ENCODE data around the gene EDN2.

Gene EDN2

DNA sequence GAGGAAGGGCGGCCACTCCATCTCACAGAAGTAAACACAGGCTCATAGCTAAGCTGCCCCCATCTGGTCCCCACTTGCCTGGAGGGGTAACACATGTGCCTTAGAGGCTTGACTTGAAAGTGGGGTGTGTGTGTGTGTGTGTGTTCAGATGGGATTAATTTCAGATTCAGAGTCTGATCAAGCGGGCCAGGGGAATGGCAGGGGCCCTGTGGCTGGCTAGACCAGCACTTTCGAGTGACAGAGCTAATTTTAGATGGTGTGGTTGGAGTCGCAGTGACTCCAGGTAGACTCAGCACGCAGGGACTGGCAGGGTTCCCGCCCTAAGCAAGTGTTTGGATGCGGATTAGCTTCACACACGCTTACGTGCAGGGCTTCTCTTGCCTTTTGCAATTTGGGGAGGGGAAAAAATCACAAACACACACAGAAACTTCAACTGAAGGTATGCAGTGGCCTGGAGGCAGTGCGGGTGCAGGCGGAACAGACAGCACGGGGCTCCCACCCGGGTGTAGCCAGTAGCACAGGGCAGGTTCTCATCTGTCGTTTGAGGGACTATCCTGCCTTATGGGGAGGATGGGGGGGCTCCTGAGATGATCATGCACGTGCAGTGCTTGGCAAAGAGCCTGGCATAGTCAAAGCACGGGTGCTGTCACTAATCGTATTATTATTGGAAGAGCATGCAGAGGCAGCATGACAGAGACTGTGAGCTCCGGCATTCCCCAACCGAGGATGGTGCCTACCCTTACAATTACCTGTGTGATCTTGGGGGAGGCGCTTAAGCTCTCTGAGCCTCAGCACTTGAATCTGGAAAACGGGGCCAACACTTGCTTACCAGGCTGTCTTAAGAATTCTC is 1.3 kb downstream of the EDN2 start:
- DNase-seq (ENCODE audit: low read depth in 2 of 2): no peak

- DNase-seq (ENCODE audit: low read depth in 2 of 2): no peak
Measured at GRCh38 chr1:41482001-41482765, 2.3 kb downstream of the EDN2 start.

DNA sequence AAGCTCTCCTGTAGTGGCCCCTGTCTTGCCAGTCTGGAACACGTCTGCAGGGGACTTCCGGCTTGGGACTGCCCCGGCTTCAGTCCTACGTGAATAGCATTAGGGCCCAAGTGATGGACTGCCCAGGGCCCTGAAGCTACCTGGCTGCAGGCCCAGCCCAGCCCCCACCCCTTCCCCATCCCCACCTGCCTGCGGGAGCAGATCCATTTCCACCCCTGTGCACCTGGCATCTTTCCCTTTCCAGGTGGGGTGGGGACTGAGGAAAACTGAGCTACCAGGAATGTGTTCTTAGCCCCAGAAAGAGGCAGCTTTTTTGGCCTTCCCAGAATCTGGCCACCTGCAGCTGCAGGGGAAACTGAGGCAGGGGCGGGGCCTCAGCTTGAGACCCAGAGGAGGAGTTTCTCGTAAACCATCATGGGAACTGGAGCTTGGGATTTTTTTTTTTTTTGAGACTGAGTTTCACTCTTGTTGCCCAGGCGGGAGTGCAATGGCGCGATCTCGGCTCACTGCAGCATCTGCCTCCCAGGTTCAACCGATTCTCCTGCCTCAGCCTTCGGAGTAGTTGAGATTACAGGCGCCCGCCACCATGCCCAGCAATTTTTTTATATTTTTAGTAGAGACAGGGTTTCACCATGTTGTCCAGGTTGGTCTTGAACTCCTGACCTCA is 3.2 kb downstream of the EDN2 start:
- DNase-seq (ENCODE audit: low read depth in 2 of 2): no peak

- no peak for DNase-seq (ENCODE audit: low read depth in 2 of 2)
Measured at GRCh38 chr1:41480204-41481108, 4.0 kb downstream of the EDN2 start.

DNA sequence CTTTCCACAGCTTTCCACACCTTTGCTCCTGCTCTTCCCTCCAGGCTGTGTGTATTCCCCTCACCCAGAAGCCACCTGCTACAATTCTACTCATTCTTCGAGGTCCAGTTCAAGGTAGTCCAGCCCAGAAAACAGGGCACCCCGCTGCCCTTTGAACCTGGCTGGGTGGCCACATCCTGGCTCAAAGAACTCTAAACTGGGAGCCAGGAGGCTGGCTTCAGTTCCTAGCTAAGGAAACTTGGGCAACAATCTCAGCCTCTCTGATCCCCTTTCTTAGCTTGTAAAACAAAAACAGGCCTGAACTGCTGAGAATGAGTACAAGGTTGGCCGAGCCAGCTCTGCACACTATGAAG is 4.7 kb downstream of the EDN2 start:
- DNase-seq (ENCODE audit: low read depth in 2 of 2): no peak

GRCh38 chr1:41479000-41479807 is 5.3 kb downstream of the EDN2 start:
- no peak for DNase-seq (ENCODE audit: low read depth in 2 of 2)

GRCh38 chr1:41478118-41478748 is 6.2 kb downstream of the EDN2 start:
- no peak for DNase-seq (ENCODE audit: low read depth in 2 of 2)

DNA sequence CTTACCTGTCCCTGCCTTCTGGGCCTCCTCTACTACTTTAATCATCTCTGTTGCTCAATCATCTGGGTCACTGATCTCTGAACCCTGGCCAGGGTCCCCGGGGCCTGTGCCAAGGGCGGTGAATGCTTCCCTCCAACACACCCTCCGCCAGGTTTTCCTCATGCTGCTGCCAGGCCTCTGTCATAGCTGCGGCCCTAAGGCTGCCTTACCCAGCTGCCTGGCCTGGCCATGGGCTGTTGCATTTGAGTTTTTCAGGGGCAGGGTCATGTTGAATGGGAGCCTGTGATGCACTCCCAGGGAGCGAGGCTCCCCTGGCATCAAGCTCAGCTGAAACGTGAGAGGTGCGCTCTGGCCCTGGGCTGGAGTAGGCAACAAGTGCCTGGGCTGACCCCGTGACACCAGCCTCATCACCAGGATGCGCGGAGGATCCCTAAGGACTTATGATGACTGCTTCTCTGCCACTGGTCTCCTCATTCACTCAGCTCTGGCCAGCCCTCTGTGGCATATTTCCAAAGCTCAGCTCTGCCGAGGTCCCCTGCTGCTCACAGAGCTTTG is 7.6 kb downstream of the EDN2 start:
- DNase-seq (ENCODE audit: low read depth in 2 of 2): no peak

- no peak for DNase-seq (ENCODE audit: low read depth in 2 of 2)
Measured at GRCh38 chr1:41475859-41476567, 8.5 kb downstream of the EDN2 start.

DNA sequence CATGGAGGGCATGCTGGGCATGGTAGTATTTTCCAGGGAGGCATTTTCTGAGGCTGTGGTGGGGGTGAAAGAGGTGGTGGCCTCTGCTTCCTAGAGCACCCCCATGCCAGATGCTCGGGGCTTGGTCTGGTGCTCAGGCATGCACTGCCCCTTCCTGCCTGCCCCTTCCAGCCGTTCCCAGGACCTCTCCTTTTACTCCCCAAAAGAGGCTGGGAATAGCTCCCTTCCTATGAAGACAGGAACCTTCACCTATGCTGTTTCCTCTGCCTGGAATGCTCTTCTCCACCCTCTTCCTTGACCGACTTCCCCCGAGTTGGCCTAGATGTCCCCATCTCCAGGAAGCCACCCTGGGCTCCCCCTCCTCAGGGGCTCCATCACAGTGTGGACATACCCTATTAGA is 9.1 kb downstream of the EDN2 start:
- DNase-seq (ENCODE audit: low read depth in 2 of 2): no peak

GRCh38 chr1:41474490-41475271 is 9.8 kb downstream of the EDN2 start:
- no peak for DNase-seq (ENCODE audit: low read depth in 2 of 2)

GRCh38 chr1:41473738-41474362 is 10.6 kb downstream of the EDN2 start:
- DNase-seq (ENCODE audit: low read depth in 2 of 2): no peak

GRCh38 chr1:41471658-41472057 is 12.8 kb downstream of the EDN2 start:
- no peak for DNase-seq (ENCODE audit: low read depth in 2 of 2)

- no peak for DNase-seq (ENCODE audit: low read depth in 2 of 2)
Measured at GRCh38 chr1:41469706-41470105, 14.8 kb downstream of the EDN2 start.

DNA sequence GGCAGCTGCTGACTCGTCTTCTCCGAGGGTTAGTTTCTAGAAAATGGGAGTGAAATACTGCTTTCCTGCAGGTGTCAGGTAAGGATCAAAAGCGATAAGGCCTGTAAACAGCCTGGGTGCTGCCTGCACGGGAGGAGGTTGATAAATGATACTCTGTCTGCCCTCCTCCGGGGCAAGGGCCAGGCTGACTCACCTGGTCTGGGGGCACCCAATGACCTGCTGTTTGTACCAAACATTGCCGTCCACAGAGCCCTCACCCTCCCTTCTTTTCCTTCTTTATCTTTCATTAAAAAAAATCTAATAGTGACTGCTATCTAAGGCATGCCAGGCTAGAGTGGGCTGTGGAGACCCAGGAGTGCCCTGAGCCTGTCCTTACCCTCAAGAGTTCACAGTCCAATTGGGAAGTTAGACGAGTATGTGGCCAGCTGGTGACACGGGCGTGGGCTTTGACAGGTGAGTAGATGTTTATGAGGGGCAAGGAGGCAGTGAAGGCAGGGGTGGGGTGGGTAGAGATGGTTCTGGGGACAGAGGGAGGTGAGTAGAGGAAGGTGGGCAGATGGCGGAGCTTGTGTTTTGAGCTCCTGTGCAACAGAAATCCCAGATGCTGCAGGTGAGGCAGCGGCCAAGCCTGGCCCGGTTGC is 16.2 kb downstream of the EDN2 start:
- DNase-seq (ENCODE audit: low read depth in 2 of 2): no peak

GRCh38 chr1:41467673-41468072 is 16.8 kb downstream of the EDN2 start:
- no peak for DNase-seq (ENCODE audit: low read depth in 2 of 2)

DNA sequence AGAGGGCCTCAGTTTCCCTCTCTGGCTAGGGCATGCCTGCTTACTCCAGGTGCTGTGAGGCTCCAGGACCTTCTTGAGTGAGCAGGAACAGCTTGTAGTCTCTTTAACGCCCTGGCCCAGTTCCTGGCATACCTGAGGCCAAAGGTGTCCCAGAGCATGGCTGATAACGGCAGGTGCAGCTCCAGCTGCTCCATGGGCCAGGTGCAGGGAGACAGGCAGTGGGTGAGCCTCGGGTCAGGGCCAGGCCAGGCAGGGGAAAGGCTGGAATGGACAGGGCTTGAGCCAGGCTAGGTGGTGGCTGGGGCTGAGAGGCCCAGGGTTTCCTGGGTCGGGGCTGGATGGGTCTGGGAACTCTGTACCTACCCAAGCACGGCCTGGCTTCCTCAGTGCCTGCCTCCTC is 18.3 kb downstream of the EDN2 start:
- no peak for DNase-seq (ENCODE audit: low read depth in 2 of 2)

DNA sequence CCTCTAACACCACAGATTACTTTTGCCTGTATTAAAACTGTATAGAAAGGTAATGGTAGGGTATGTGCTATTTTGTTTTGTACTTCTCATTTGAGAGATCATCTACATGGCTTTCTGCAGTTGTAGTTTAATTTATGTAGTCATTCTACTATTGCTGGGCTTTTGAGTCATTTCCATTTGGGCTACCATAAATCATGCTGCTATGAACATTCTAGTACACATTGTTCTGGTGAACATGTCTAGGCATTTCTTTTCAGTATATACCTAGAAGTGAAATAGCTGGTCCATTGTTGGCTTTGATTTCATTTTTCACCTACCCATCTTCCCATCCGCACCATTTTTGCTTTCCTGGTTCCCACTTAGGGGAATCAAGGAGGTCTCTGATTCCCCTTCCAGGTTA is 18.7 kb downstream of the EDN2 start:
- DNase-seq (ENCODE audit: low read depth in 2 of 2): no peak

All from stimulated activated CD4-positive, alpha-beta T cell treated with anti-CD3 and anti-CD28 coated beads, Interleukin-4, amount 100 ng/mL, for 48 hours (primary cell).